H4 (cell line): Measurements from ENCODE around the gene SEPTIN1. TPM values are rescaled to one million over a fixed set of nuclear protein-coding genes. Genes with fewer than 3 reads are reported as not detected.

ENCODE experiments used
- DNase-seq: peaks from one replicate; pipeline ENCODE4 v3.0.0-alpha.2; 2015; ENCODE audit warnings: low spot score
- total RNA-seq: library from RNA; depleted of rRNA; stranded (reverse); fragments of >200 nt; shearing (Covaris generic); gene quantifications from 2 replicates; pipeline ENCODE4 v1.2.3, GENCODE V29; 2014

SEPTIN1 gene
- total RNA-seq, 1 experiment from 2014 or later, result not detected

- no peak for DNase-seq
Measured at GRCh38 chr16:30377050-30377811, 5.1 kb downstream of the SEPTIN1 start.

DNA sequence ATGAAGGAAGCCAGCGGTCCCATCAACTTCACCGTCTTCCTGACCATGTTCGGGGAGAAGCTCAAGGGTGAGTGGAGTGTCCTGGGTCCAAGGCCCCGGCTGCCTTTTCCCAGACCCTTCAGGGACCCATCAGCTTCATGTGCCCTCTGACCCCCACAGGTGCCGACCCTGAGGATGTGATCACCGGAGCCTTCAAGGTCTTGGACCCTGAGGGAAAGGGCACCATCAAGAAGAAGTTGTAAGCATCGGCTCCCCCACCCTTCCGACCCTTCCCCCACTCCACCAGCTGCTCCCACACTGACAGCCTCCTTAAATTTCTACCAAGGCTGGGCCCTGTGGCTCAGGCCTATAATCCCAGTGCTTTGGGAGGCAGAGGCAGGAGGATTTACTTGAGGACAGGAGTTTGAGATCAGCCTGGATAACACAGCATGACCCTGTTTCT lies 5.9 kb downstream of the SEPTIN1 start:
- DNase-seq, result no peak

GRCh38 chr16:30375864-30376263 lies 6.5 kb downstream of the SEPTIN1 start:
- no peak for DNase-seq

- DNase-seq, result no peak
Measured at GRCh38 chr16:30374538-30374937, 7.8 kb downstream of the SEPTIN1 start, which contains the start of gene MYL11. MYL11 (plus strand) TSS chr16:30374802; CDS start chr16:30374858, 56 bp downstream.

- DNase-seq, result no peak
Measured at GRCh38 chr16:30372725-30373124, 9.6 kb downstream of the SEPTIN1 start.

GRCh38 chr16:30372038-30372712 lies 10.2 kb downstream of the SEPTIN1 start:
- DNase-seq, result no peak

DNA sequence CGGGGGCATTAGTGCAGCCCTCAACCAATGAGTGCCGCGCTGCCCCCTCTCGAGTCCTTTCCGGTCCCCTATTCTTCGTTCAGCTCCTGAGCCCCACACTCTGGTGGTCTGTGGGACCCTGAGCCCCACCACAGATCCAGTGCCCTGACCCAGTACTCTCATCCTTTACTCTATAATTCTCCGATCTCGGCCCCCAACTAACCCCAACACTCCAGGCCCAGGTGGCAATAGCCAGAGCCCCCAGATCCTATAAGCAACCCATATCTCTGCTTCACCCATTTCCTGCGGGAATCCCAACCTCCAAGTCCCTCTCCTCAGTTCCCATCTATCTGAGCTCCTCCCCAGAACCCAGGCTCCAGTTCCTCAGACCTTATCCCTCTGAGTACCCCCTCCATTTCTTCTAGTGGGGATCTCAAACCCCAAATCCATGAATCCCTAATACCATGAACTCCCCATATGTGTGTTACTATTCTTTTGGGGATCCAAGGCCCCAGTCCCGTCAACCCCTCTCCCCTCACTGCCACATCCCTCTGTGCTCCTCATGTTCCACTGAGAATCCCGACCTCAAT lies 11.0 kb downstream of the SEPTIN1 start:
- no peak for DNase-seq

- peak; percentile 100 for DNase-seq
Measured at GRCh38 chr16:30370456-30371247, 11.7 kb downstream of the SEPTIN1 start, which contains the start of gene TBC1D10B. TBC1D10B (minus strand) TSS chr16:30370494; CDS start chr16:30370183, 311 bp downstream.

- DNase-seq, result no peak
Measured at GRCh38 chr16:30369938-30370455, 12.4 kb downstream of the SEPTIN1 start.

GRCh38 chr16:30369091-30369937 lies 13.0 kb downstream of the SEPTIN1 start:
- no peak for DNase-seq

GRCh38 chr16:30368792-30369090 lies 13.6 kb downstream of the SEPTIN1 start:
- no peak for DNase-seq

GRCh38 chr16:30368122-30368791 lies 14.1 kb downstream of the SEPTIN1 start:
- no peak for DNase-seq

GRCh38 chr16:30367349-30368009 lies 14.9 kb downstream of the SEPTIN1 start:
- no peak for DNase-seq

DNA sequence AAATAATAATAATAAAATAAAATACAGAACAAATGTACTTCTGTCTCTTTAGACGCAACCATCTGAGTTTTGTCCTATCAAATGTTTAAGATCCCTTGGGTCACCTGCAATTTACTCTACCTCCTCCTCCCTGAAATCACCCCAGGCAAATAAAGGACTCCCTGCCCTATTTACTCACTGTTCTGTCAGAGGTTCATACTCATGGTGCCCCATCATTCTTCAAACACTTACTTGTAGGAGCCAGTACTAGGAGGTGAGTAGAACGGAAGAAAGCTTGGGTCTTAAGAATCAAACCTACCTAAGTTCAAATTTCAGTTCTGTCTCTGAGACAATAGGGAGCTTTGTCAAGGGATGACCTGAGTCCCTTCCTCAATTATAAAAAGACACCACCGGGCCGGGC lies 15.8 kb downstream of the SEPTIN1 start:
- no peak for DNase-seq

DNA sequence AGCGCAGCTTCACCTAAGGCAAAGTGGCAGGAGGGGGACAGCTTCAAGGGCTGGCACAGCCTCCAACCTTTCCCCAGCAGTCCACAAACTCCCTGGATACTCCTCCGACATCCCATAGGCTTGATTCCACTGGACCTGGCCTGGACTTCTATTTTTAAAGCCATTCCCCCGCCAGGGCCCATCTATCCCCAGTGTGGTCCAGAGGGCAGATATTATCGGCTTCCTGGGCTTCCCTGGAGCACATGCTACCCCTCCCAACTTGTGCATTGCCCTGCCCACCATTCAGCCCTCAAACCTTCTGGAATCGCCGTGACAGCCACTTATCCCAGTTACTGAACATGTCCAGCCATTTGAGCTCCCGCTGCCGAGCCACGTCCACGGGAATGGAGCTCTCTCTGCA lies 17.2 kb downstream of the SEPTIN1 start:
- DNase-seq, result no peak

GRCh38 chr16:30361180-30361579 lies 21.2 kb downstream of the SEPTIN1 start:
- no peak for DNase-seq

DNA sequence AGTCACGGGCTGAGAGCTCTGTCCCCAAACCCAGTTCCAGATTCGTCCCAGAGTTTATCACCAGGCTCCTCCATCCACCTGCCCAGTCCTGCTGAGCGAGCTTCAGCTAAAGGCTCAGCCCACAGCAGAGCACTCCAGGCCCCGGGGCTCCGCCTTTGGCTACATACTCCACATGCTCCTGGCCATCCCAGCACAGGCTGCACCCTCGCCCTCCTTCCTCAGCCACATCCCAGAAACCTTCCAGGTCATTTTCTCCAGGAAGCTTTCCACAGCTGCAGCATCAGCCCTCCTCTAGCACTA lies 22.5 kb downstream of the SEPTIN1 start:
- DNase-seq, result no peak

DNA sequence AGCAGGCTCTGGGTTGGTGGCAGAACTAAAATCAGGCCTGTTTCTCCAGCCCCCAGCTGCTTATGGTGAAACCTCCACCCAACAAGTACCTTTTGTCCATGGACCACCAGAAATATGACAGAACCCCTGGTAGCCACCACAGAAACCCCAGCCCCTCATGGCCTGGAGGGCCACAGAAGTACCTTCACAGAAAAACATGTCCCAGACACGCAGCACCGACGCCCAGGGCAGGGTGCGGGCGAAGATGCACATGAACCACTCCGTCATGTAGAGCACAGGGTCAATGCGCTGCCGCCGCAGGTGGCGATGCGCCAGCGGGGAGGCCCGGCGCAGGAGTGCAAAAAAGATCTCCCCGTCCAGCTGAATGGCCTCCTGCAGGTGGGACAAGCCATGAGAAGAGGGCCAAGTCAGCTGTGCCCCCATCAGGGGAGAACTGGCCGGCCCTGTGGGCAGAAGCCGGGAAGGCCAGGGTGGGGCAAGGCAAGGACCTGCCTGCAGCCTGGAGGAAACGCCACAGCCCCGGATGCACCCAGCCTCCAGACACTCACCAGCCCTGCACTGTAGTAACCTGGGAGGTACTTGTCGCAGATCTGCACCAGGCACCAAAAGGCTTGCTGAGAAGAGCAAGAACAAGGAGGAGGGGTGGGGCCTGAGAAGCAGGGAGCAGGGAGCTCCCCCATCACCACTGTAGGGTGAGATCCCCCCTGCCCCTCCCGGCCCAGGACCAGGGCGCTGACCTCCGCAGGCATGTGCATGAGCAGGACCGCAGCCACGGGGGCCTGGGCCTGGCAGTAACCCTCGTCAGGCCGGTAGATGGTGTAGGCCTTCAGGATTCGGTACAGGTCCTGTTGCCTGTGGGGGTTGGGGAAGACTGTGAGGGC lies 23.1 kb downstream of the SEPTIN1 start:
- no peak for DNase-seq

GRCh38 chr16:30358577-30358936 lies 23.8 kb downstream of the SEPTIN1 start:
- no peak for DNase-seq
